HFFc6 (cell line): ENCODE measurements around the gene GMFB. TPM values are rescaled to one million over a fixed set of nuclear protein-coding genes. Genes with fewer than 3 reads are reported as not detected.

Experiments
- DNase-seq: peaks from one replicate; pipeline ENCODE4 v3.0.0-alpha.2; 2018
- H3K27ac Mint-ChIP-seq: 2 replicates; pipeline ENCODE4 v1.8.0; 2020; ENCODE audit warnings: mild to moderate bottlenecking, mixed read lengths
- H3K27me3 Mint-ChIP-seq: 2 replicates; pipeline ENCODE4 v1.8.0; 2021; ENCODE audit warnings: mild to moderate bottlenecking, moderate library complexity, mixed read lengths; ENCODE audit not compliant: insufficient read depth
- H3K36me3 Mint-ChIP-seq: 2 replicates; pipeline ENCODE4 v1.8.0; 2021; ENCODE audit warnings: low read depth, mixed read lengths
- H3K4me1 Mint-ChIP-seq: 2 replicates; pipeline ENCODE4 v1.8.0; 2020; ENCODE audit warnings: low read depth, mixed read lengths
- H3K4me3 Mint-ChIP-seq: 2 replicates; pipeline ENCODE4 v1.8.0; 2020; ENCODE audit warnings: mild to moderate bottlenecking, moderate library complexity, mixed read lengths
- H3K9me3 Mint-ChIP-seq: 2 replicates; pipeline ENCODE4 v1.8.0; 2020; ENCODE audit warnings: mild to moderate bottlenecking, mixed read lengths
- CTCF ChIP-seq: fragments of 200-600 bp; sonication (generic); IDR thresholded peaks from 2 replicates; pipeline ENCODE4 v1.5.0; 2021; ENCODE audit warnings: antibody characterized with exemption, mild to moderate bottlenecking
- total RNA-seq, 6 experiments: library from RNA; stranded (reverse); fragmentation: NEBNext Ultra II Directional; extraction: Animal tissue kit (Norgen Biotek cat#: 25700); gene quantifications; 2 replicates in 1 of 6; 3 replicates in 5 of 6; pipeline ENCODE4 v1.2.3, GENCODE V29; 2021

GMFB gene
- total RNA-seq, 6 experiments from 2014 or later = 70.9 to 98.7 (median 77.1) TPM

GRCh38 chr14:54451961-54452360 is 36.8 kb downstream of the GMFB start:
- Mint-ChIP-seq H3K27ac (no peak overlapping the region), H3K36me3 (no peaks in the 10 kb centered on the region), H3K4me3 (no peak overlapping the region), H3K4me1 (peaks cover 54% of the 10 kb centered on the region), H3K27me3 (no peaks in the 10 kb centered on the region; the same call in 1 of the 2 replicates), H3K9me3 (no peaks in the 10 kb centered on the region)
- DNase-seq = no peak
- TF ChIP-seq CTCF = no peak

DNA sequence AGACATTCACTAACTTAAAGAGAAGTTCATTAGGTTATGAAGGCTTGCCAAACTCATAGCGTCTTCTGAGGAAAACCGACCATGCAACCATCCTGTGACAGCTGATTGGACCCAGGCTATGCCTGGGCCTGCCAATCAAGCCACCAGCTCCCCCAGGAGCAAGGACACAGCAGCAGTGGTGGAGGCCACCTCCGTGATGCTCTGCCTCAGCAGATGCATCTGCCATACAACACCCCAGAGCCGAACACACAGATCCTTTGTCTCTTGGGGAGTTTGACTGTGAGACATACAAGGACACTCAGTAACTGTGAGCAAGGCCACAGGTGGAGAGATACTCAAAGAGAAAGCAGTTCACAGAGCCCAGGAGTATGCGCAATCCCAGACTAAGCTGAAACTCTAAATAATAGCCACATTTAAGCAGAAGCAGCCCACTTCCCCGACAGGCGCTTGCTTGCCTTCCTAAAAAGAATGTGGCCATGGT is 37.6 kb downstream of the GMFB start:
- DNase-seq = no peak
- H3K27me3 Mint-ChIP-seq = no peaks in the 10 kb centered on the region; the same call in 1 of the 2 replicates
- H3K4me1 Mint-ChIP-seq = peaks cover 59% of the 10 kb centered on the region
- no peaks in the 10 kb centered on the region for H3K36me3 Mint-ChIP-seq
- H3K9me3 Mint-ChIP-seq = no peaks in the 10 kb centered on the region
- TF ChIP-seq CTCF = no peak
- peak overlapping the region; percentile 24; the same call in 1 of the 2 replicates for H3K27ac Mint-ChIP-seq
- H3K4me3 Mint-ChIP-seq = no peak overlapping the region

DNA sequence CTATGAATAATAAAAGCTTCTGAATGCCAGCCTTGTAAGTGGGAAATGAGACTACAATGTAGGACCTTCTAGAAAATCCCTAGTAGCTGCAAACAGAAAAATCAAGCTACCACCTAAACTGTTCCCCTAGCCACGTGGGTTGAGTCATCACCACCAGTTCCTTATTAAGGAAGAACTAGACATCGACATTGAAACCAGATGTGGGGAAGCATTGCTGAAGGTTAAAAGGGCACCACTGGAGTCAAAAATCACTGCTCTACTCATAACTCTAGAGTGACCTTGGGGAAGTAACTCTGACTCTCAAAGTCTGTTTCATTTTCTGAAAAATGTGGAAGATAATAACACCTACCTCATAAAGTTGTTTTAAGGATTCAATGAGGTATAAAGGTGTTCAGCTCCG is 38.2 kb downstream of the GMFB start:
- Mint-ChIP-seq H3K36me3 (no peaks in the 10 kb centered on the region), H3K4me1 (peaks cover 59% of the 10 kb centered on the region), H3K4me3 (peak overlapping the region; percentile 6; the same call in 1 of the 2 replicates), H3K27me3 (no peaks in the 10 kb centered on the region; the same call in 1 of the 2 replicates), H3K27ac (peak overlapping the region; percentile 24), H3K9me3 (no peaks in the 10 kb centered on the region)
- no peak for TF ChIP-seq CTCF
- peak; percentile 49 for DNase-seq

DNA sequence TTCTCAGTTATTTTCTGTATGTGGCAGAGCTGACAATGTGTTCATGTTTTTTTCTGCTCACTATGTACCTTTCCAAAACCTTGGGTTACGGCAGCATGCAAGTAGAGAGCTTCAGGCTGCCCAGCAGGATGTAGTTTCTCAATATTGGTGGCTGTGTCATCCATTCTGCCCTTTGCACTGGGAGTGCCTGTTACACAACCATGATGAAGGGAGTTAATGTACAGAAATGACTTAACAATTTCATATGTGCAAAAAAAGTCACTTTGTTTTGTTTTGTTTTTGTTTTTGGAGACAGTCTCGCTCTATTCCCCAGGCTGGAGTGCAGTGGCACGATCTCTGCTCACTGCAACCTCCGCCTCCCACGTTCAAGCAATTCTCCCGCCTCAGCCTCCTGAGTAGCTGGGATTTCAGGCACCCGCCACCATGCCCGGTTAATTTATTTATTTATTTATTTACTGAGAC is 41.5 kb downstream of the GMFB start:
- H3K4me1 Mint-ChIP-seq = peaks cover 61% of the 10 kb centered on the region
- H3K27ac Mint-ChIP-seq = no peak overlapping the region; the same call in 1 of the 2 replicates
- peak; percentile 38 for DNase-seq
- no peaks in the 10 kb centered on the region for H3K9me3 Mint-ChIP-seq
- no peak overlapping the region for H3K4me3 Mint-ChIP-seq
- no peak for TF ChIP-seq CTCF
- no peaks in the 10 kb centered on the region for H3K36me3 Mint-ChIP-seq
- peaks cover 2% of the 10 kb centered on the region for H3K27me3 Mint-ChIP-seq

- no peak for DNase-seq
- no peaks in the 10 kb centered on the region for H3K36me3 Mint-ChIP-seq
- no peaks in the 10 kb centered on the region for H3K9me3 Mint-ChIP-seq
- TF ChIP-seq CTCF = no peak
- peaks cover 70% of the 10 kb centered on the region for H3K4me1 Mint-ChIP-seq
- H3K27ac Mint-ChIP-seq = no peak overlapping the region
- no peak overlapping the region for H3K4me3 Mint-ChIP-seq
- peaks cover 2% of the 10 kb centered on the region; the same call in 1 of the 2 replicates for H3K27me3 Mint-ChIP-seq
Observed at GRCh38 chr14:54446161-54446693, 42.6 kb downstream of the GMFB start.
